ENCODE measurements around the gene GPX2.
"Not testable (repeated sequence)": the region's sequence is repeated elsewhere in the genome, so short reads cannot be mapped to it uniquely, and the experiment has no call there.

Gene GPX2

GRCh38 chr14:64913477-64913876, 29.1 kb downstream of the GPX2 start:
- H2AFZ ChIP-seq (ENCODE audit: low read length, unreplicated experiment) = not testable (repeated sequence)

DNA sequence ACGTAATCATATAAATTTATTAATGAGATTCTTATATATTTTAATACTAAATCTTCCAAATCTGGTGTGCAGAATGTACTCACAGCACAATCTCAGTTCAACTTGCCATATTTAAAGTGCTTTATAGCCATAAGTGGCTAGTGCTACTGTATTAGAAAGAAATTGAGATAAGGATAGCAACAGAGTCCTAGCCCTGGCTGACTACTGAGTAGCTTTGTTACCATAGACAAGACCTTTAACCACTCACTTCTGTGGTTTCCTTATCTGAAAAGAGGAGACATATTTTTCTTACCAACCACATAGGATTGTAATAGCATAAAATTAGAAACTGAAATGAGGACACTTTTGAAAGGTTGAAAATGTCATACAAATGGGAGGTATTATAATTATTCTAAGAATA, 30.3 kb downstream of the GPX2 start:
- H3K27ac ChIP-seq (ENCODE audit: low read depth, low read length) = no peak overlapping the region
- no peak overlapping the region for H2AFZ ChIP-seq (ENCODE audit: low read length, unreplicated experiment)
- H3K36me3 ChIP-seq (ENCODE audit: insufficient read depth, low read length) = peaks cover 4% of the 10 kb centered on the region; the same call in 1 of the 2 replicates
- peaks cover 12% of the 10 kb centered on the region for H3K4me1 ChIP-seq (ENCODE audit: control insufficient read depth, insufficient read depth, low read length, unreplicated experiment)
- peaks cover 28% of the 10 kb centered on the region for H3K79me2 ChIP-seq (ENCODE audit: control insufficient read depth, insufficient read depth, low read length, unreplicated experiment)
- peaks cover 23% of the 10 kb centered on the region for H3K27me3 ChIP-seq (ENCODE audit: insufficient read depth, low read length)
- no peak overlapping the region for H3K4me3 ChIP-seq (ENCODE audit: low read depth, low read length)

More at GRCh38 chr14:64913477-64913876, 29.1 kb downstream of the GPX2 start:
- H3K27ac ChIP-seq (ENCODE audit: low read depth, low read length); H3K36me3 ChIP-seq (ENCODE audit: insufficient read depth, low read length): not testable (repeated sequence)
- peaks cover 40% of the 10 kb centered on the region for H3K79me2 ChIP-seq (ENCODE audit: control insufficient read depth, insufficient read depth, low read length, unreplicated experiment)
- peaks cover 24% of the 10 kb centered on the region for H3K4me1 ChIP-seq (ENCODE audit: control insufficient read depth, insufficient read depth, low read length, unreplicated experiment)
- H3K27me3 ChIP-seq (ENCODE audit: insufficient read depth, low read length) = peaks cover 23% of the 10 kb centered on the region
- H3K4me3 ChIP-seq (ENCODE audit: low read depth, low read length) = peak overlapping the region; percentile 90

DNA sequence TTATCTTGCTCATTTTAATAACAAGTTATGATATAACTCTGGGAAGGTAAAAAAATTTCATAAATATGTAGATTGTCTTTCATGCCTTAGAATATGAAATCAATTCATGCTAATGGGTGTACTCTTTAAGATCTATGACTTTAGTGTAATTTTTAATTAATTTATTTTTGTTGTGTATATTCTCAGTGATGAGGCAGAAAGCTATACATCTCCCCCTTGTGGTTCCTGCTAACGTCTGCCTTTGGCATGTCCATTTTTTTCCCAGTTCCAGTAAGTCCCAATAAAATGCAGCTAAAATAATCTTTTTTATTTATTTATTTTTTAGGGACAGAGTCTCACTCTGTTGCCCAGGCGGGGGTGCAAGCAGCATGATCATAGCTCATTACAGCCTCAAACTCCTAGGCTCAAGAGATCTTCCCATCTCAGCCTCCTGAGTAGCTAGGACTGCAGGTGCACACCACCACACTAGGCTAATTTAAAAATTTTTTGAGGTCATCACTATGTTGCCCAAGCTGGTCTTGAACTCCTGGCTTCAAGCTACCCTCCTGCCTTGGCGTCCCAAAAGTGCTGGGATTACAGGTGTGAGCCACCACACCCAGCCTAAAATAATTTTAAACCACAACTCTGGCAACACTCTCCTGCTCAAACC, 31.6 kb downstream of the GPX2 start:
- Histone ChIP-seq H3K27me3 (ENCODE audit: insufficient read depth, low read length) (peaks cover 23% of the 10 kb centered on the region), H2AFZ (ENCODE audit: low read length, unreplicated experiment) (no peak overlapping the region), H3K27ac (ENCODE audit: low read depth, low read length) (no peak overlapping the region), H3K4me3 (ENCODE audit: low read depth, low read length) (no peak overlapping the region), H3K79me2 (ENCODE audit: control insufficient read depth, insufficient read depth, low read length, unreplicated experiment) (peaks cover 17% of the 10 kb centered on the region), H3K4me1 (ENCODE audit: control insufficient read depth, insufficient read depth, low read length, unreplicated experiment) (peaks cover 9% of the 10 kb centered on the region), H3K36me3 (ENCODE audit: insufficient read depth, low read length) (peaks cover 2% of the 10 kb centered on the region; the same call in 1 of the 2 replicates)

DNA sequence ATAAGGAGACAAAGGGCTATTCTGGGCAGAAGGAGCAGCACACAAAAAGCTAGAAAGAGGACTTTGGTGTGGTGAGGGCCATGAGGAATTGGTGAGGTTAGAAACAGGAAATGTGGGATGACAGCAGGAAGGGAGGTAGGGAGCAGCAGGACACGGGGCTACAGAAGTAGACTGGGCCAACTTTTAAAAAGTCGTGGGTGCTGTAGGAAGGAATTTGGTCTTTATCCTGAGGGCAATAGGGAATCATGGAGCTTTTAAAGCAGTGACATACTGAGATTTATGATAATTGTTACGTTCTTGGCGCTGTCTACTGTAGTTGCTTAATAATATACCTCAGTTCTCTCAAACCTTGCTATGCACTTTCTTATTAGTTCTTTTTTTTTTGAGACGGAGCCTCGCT, 36.5 kb downstream of the GPX2 start:
- Histone ChIP-seq H3K79me2 (ENCODE audit: control insufficient read depth, insufficient read depth, low read length, unreplicated experiment) (no peaks in the 10 kb centered on the region), H3K36me3 (ENCODE audit: insufficient read depth, low read length) (no peaks in the 10 kb centered on the region), H2AFZ (ENCODE audit: low read length, unreplicated experiment) (no peak overlapping the region), H3K27me3 (ENCODE audit: insufficient read depth, low read length) (peaks cover 28% of the 10 kb centered on the region), H3K27ac (ENCODE audit: low read depth, low read length) (no peak overlapping the region), H3K4me3 (ENCODE audit: low read depth, low read length) (no peak overlapping the region), H3K4me1 (ENCODE audit: control insufficient read depth, insufficient read depth, low read length, unreplicated experiment) (no peaks in the 10 kb centered on the region)

GRCh38 chr14:64899958-64900357, 42.6 kb downstream of the GPX2 start:
- Histone ChIP-seq H3K36me3 (ENCODE audit: insufficient read depth, low read length) (no peaks in the 10 kb centered on the region), H3K27ac (ENCODE audit: low read depth, low read length) (no peak overlapping the region), H3K27me3 (ENCODE audit: insufficient read depth, low read length) (peaks cover 45% of the 10 kb centered on the region), H2AFZ (ENCODE audit: low read length, unreplicated experiment) (no peak overlapping the region), H3K79me2 (ENCODE audit: control insufficient read depth, insufficient read depth, low read length, unreplicated experiment) (no peaks in the 10 kb centered on the region), H3K4me1 (ENCODE audit: control insufficient read depth, insufficient read depth, low read length, unreplicated experiment) (no peaks in the 10 kb centered on the region), H3K4me3 (ENCODE audit: low read depth, low read length) (no peak overlapping the region)

- no peaks in the 10 kb centered on the region for H3K36me3 ChIP-seq (ENCODE audit: insufficient read depth, low read length)
- H2AFZ ChIP-seq (ENCODE audit: low read length, unreplicated experiment) = no peak overlapping the region
- H3K4me3 ChIP-seq (ENCODE audit: low read depth, low read length) = no peak overlapping the region
- no peaks in the 10 kb centered on the region for H3K4me1 ChIP-seq (ENCODE audit: control insufficient read depth, insufficient read depth, low read length, unreplicated experiment)
- no peaks in the 10 kb centered on the region for H3K79me2 ChIP-seq (ENCODE audit: control insufficient read depth, insufficient read depth, low read length, unreplicated experiment)
- no peak overlapping the region for H3K27ac ChIP-seq (ENCODE audit: low read depth, low read length)
- H3K27me3 ChIP-seq (ENCODE audit: insufficient read depth, low read length) = peaks cover 41% of the 10 kb centered on the region
Measured at GRCh38 chr14:64891839-64892375, 50.6 kb downstream of the GPX2 start.

- Histone ChIP-seq H3K4me1 (ENCODE audit: control insufficient read depth, insufficient read depth, low read length, unreplicated experiment) (no peaks in the 10 kb centered on the region), H3K36me3 (ENCODE audit: insufficient read depth, low read length) (no peaks in the 10 kb centered on the region), H3K27me3 (ENCODE audit: insufficient read depth, low read length) (peaks cover 44% of the 10 kb centered on the region), H3K79me2 (ENCODE audit: control insufficient read depth, insufficient read depth, low read length, unreplicated experiment) (no peaks in the 10 kb centered on the region), H2AFZ (ENCODE audit: low read length, unreplicated experiment) (no peak overlapping the region), H3K4me3 (ENCODE audit: low read depth, low read length) (no peak overlapping the region), H3K27ac (ENCODE audit: low read depth, low read length) (no peak overlapping the region)
Measured at GRCh38 chr14:64891173-64891838, 51.2 kb downstream of the GPX2 start.

- Histone ChIP-seq H3K4me3 (ENCODE audit: low read depth, low read length) (no peak overlapping the region), H3K27ac (ENCODE audit: low read depth, low read length) (no peak overlapping the region), H3K27me3 (ENCODE audit: insufficient read depth, low read length) (peaks cover 61% of the 10 kb centered on the region), H2AFZ (ENCODE audit: low read length, unreplicated experiment) (no peak overlapping the region), H3K79me2 (ENCODE audit: control insufficient read depth, insufficient read depth, low read length, unreplicated experiment) (no peaks in the 10 kb centered on the region), H3K36me3 (ENCODE audit: insufficient read depth, low read length) (no peaks in the 10 kb centered on the region), H3K4me1 (ENCODE audit: control insufficient read depth, insufficient read depth, low read length, unreplicated experiment) (no peaks in the 10 kb centered on the region)
Measured at GRCh38 chr14:64889352-64889751, 53.2 kb downstream of the GPX2 start.

All from ACC112 (cell line).